HepG2 (cell line): ENCODE measurements around the gene ARHGAP26. TPM values are rescaled to one million over a fixed set of nuclear protein-coding genes. Genes with fewer than 3 reads are reported as not detected.
A peak's percentile ranks its signal among the peaks of the same experiment; 100 is the strongest.

ENCODE experiments used
- CC2D1A ChIP-seq: sonication (generic); formaldehyde crosslinking; IDR thresholded peaks from 2 replicates; pipeline ENCODE4 v1.8.1; 2023; ENCODE audit warnings: mild to moderate bottlenecking, missing genetic modification reagents
- CEBPG ChIP-seq: IDR thresholded peaks from 2 replicates; pipeline ENCODE4 v1.6.1; 2016
- FOXM1 ChIP-seq: sonication (generic); formaldehyde crosslinking; IDR thresholded peaks from 2 replicates; pipeline ENCODE4 v1.5.0; 2020; ENCODE audit warnings: missing genetic modification reagents
- GRHL1 ChIP-seq: sonication (generic); formaldehyde crosslinking; conservative IDR thresholded peaks from 2 replicates; pipeline ENCODE4 v1.8.0; 2022; ENCODE audit warnings: missing genetic modification reagents
- HOXA9 ChIP-seq: sonication (generic); formaldehyde crosslinking; IDR thresholded peaks from 2 replicates; pipeline ENCODE4 v1.8.1; 2022; ENCODE audit warnings: missing genetic modification reagents, mild to moderate bottlenecking, moderate library complexity, borderline replicate concordance
- KLF6 ChIP-seq: IDR thresholded peaks from 2 replicates; pipeline ENCODE4 v1.8.0; 2016; ENCODE audit warnings: missing biosample characterization, missing genetic modification reagents
- MIXL1 ChIP-seq: IDR thresholded peaks from 2 replicates; pipeline ENCODE4 v1.6.1; 2016
- TBX3 ChIP-seq: fragments of 450-650 bp; IDR thresholded peaks from 2 replicates; pipeline ENCODE4 v1.6.1; 2017; ENCODE audit warnings: antibody characterized with exemption, mild to moderate bottlenecking, inconsistent platforms, borderline replicate concordance
- TERF1 ChIP-seq: sonication (generic); formaldehyde crosslinking; IDR thresholded peaks from 2 replicates; pipeline ENCODE4 v1.8.0; 2022; ENCODE audit warnings: mild to moderate bottlenecking, missing genetic modification reagents, moderate library complexity
- THAP9 ChIP-seq: sonication (generic); formaldehyde crosslinking; IDR thresholded peaks from 2 replicates; pipeline ENCODE4; 2020; ENCODE audit warnings: missing genetic modification reagents, mild to moderate bottlenecking, borderline replicate concordance
- U2AF2 ChIP-seq: fragments of 200-400 bp; formaldehyde crosslinking; IDR thresholded peaks from 2 replicates; pipeline ENCODE4 v1.6.1; 2017; ENCODE audit warnings: low read depth, mild to moderate bottlenecking, low read length
- ZBTB25 ChIP-seq: IDR thresholded peaks from 2 replicates; pipeline ENCODE4 v1.6.1; 2018; ENCODE audit warnings: missing genetic modification reagents
- ZBTB7A ChIP-seq: sonication (generic); formaldehyde crosslinking; IDR thresholded peaks from 2 replicates; pipeline ENCODE4 v1.8.0; 2022; ENCODE audit warnings: mild to moderate bottlenecking, missing genetic modification reagents
- ZMYM2 ChIP-seq: sonication (generic); formaldehyde crosslinking; IDR thresholded peaks from 2 replicates; pipeline ENCODE4 v1.8.0; 2022; ENCODE audit warnings: mild to moderate bottlenecking, missing genetic modification reagents
- ZNF451 ChIP-seq: sonication (generic); formaldehyde crosslinking; IDR thresholded peaks from 2 replicates; pipeline ENCODE4 v1.5.0; 2020; ENCODE audit warnings: mild to moderate bottlenecking, missing genetic modification reagents
- ZNF549 ChIP-seq: sonication (generic); formaldehyde crosslinking; IDR thresholded peaks from 2 replicates; pipeline ENCODE4 v1.5.0; 2020; ENCODE audit warnings: missing genetic modification reagents
- ZNF652 ChIP-seq: IDR thresholded peaks from 2 replicates; pipeline ENCODE4 v1.6.1; 2016; ENCODE audit warnings: low read depth, borderline replicate concordance
- ZNF691 ChIP-seq: sonication (generic); formaldehyde crosslinking; IDR thresholded peaks from 2 replicates; pipeline ENCODE4 v1.4.0; 2020; ENCODE audit warnings: missing genetic modification reagents, low read depth, mild to moderate bottlenecking, borderline replicate concordance
- ZSCAN5A ChIP-seq: sonication (generic); formaldehyde crosslinking; IDR thresholded peaks from 2 replicates; pipeline ENCODE4 v1.8.0; 2022; ENCODE audit warnings: mild to moderate bottlenecking, missing genetic modification reagents, borderline replicate concordance
- polyA plus RNA-seq, 8 experiments: library from polyadenylated mRNA; depleted of rRNA in 3 of 8; stranded (reverse) in 7 of 8; unstranded in 1 of 8; fragments of >200 nt; fragmentation: Illumina TruSeq in 4 of 8; extraction: Trizol in 4 of 8; gene quantifications; 2 replicates each; pipeline versions ENCODE4 v1.2.1 to v1.2.3, GENCODE V29; 2011 to 2016; ENCODE audit warnings: low read depth in 4 of 8, missing spikeins in 1 of 8, mixed read lengths in 1 of 8; ENCODE audit not compliant: insufficient read depth in 1 of 8
- total RNA-seq, 5 experiments: library from RNA; depleted of rRNA; stranded (reverse); fragments of >200 nt; fragmentation: Illumina TruSeq; extraction: Trizol; gene quantifications; 2 replicates each; pipeline ENCODE4 v1.2.3, GENCODE V29; 2016; ENCODE audit warnings: low read depth in 1 of 5

Gene ARHGAP26
- total and polyA plus RNA-seq, 2 of the 13 experiments (the other 11 are each of a cell fraction or from before 2014, with no cell fraction given): 9.6 to 18.2 TPM

- TF ChIP-seq GRHL1 (CRISPR knock-in tag): no peak
- no peak for TF ChIP-seq ZBTB7A (CRISPR knock-in tag)
- peak; percentile 78 for TF ChIP-seq CEBPG (CRISPR knock-in tag)
- TF ChIP-seq TBX3: no peak
- TF ChIP-seq ZSCAN5A (CRISPR knock-in tag): peak; percentile 51; the same call in 1 of the 2 replicates
- TF ChIP-seq ZNF451 (CRISPR knock-in tag): no peak
- no peak for TF ChIP-seq HOXA9
- TF ChIP-seq ZNF549: no peak
- TF ChIP-seq CC2D1A (CRISPR knock-in tag): peak; percentile 90; the same call in 1 of the 2 replicates
- TF ChIP-seq ZBTB25 (CRISPR knock-in tag): no peak
- TF ChIP-seq KLF6: no peak
- TF ChIP-seq THAP9 (CRISPR knock-in tag): peak; percentile 45; the same call in 1 of the 2 replicates
- TF ChIP-seq TERF1: no peak
- TF ChIP-seq U2AF2: no peak
- TF ChIP-seq MIXL1 (CRISPR knock-in tag): peak; percentile 75
- TF ChIP-seq ZMYM2 (CRISPR knock-in tag): peak; percentile 79
- TF ChIP-seq ZNF652 (CRISPR knock-in tag): no peak
- no peak for TF ChIP-seq FOXM1
- peak; percentile 53; the same call in 1 of the 2 replicates for TF ChIP-seq ZNF691 (CRISPR knock-in tag)
Measured at GRCh38 chr5:142981886-142982820, 212.0 kb downstream of the ARHGAP26 start (continued).
